K562 (cell line): Measurements from ENCODE around the gene ZNF124. TPM values are rescaled to one million over a fixed set of nuclear protein-coding genes. Genes with fewer than 3 reads are reported as not detected.
A peak's percentile ranks its signal among the peaks of the same experiment; 100 is the strongest.

Source experiments
- ARHGAP35 ChIP-seq: fragments of 450-650 bp; IDR thresholded peaks from 2 replicates; pipeline ENCODE4 v1.6.1; 2018; ENCODE audit not compliant: partially characterized antibody
- BDP1 ChIP-seq: IDR thresholded peaks from 3 replicates; pipeline ENCODE4 v1.6.1; 2011; ENCODE audit not compliant: insufficient read length, insufficient read depth
- CEBPZ ChIP-seq: fragments of 150-350 bp; IDR thresholded peaks from 2 replicates; pipeline ENCODE4 v1.6.1; 2014; ENCODE audit warnings: low read depth, mild to moderate bottlenecking, low read length, borderline replicate concordance
- ELK1 ChIP-seq: sonication (generic); formaldehyde crosslinking; IDR thresholded peaks from 2 replicates; pipeline ENCODE4 v1.8.1; 2022; ENCODE audit warnings: missing genetic modification reagents
- ILK ChIP-seq: fragments of 450-650 bp; IDR thresholded peaks from 2 replicates; pipeline ENCODE4 v1.6.1; 2016; ENCODE audit warnings: missing genetic modification characterization, low read depth, mild to moderate bottlenecking, missing compliant biosample characterization, moderate library complexity, borderline replicate concordance
- PCBP2 ChIP-seq: fragments of 200-400 bp; formaldehyde crosslinking; IDR thresholded peaks from 2 replicates; pipeline ENCODE4 v1.6.1; 2018; ENCODE audit warnings: low read length, low read depth, mild to moderate bottlenecking, moderate library complexity; ENCODE audit not compliant: poor library complexity, severe bottlenecking
- REST ChIP-seq, 2 experiments: fragments of 450-650 bp; formaldehyde crosslinking in 1 of 2; IDR thresholded peaks; 2 replicates each; pipeline versions ENCODE4 v1.4.0 to v1.6.1; 2014 to 2020; ENCODE audit warnings: mild to moderate bottlenecking in 2 of 2, borderline replicate concordance in 1 of 2, low read depth in 1 of 2
- SPI1 ChIP-seq: IDR thresholded peaks from 2 replicates; pipeline ENCODE4 v1.6.1; 2011; ENCODE audit warnings: low read depth, low read length, control low read depth, borderline replicate concordance
- TAF7 ChIP-seq: fragments of 450-650 bp; IDR thresholded peaks from 2 replicates; pipeline ENCODE4 v1.6.1; 2016; ENCODE audit warnings: missing genetic modification characterization, missing compliant biosample characterization
- TOE1 ChIP-seq, 2 experiments: fragments of 450-650 bp in 1 of 2; sonication (generic) in 1 of 2; formaldehyde crosslinking in 1 of 2; IDR thresholded peaks; 2 replicates each; pipeline versions ENCODE4 v1.7.1 to v1.8.0; 2016 to 2022; ENCODE audit warnings: borderline replicate concordance in 2 of 2, mild to moderate bottlenecking in 2 of 2, antibody characterized with exemption in 1 of 2, inconsistent platforms in 1 of 2, low read depth in 1 of 2, missing genetic modification reagents in 1 of 2, moderate library complexity in 1 of 2
- U2AF2 ChIP-seq: fragments of 200-400 bp; formaldehyde crosslinking; optimal IDR thresholded peaks from 2 replicates; pipeline ENCODE3; 2017; ENCODE audit warnings: low read depth, mild to moderate bottlenecking, low read length
- ZC3H8 ChIP-seq: fragments of 450-650 bp; IDR thresholded peaks from 2 replicates; pipeline ENCODE4 v1.6.1; 2017
- ZNF253 ChIP-seq: fragments of 250-450 bp; sonication (Bioruptor Pico); conservative IDR thresholded peaks from 2 replicates; pipeline ENCODE4 v1.6.1; 2021; ENCODE audit warnings: mild to moderate bottlenecking
- ZNF3 ChIP-seq: fragments of 250-450 bp; sonication (Bioruptor Pico); IDR thresholded peaks from 2 replicates; pipeline ENCODE4 v1.5.0; 2021; ENCODE audit warnings: mild to moderate bottlenecking, moderate library complexity
- ZNF707 ChIP-seq: fragments of 250-450 bp; sonication (Bioruptor Pico); conservative IDR thresholded peaks from 2 replicates; pipeline ENCODE4 v1.8.0; 2022; ENCODE audit warnings: inconsistent platforms, mild to moderate bottlenecking, moderate library complexity
- polyA plus RNA-seq, 8 experiments: library from polyadenylated mRNA; depleted of rRNA in 4 of 8; stranded (reverse) in 5 of 8; unstranded in 3 of 8; fragments of >200 nt; fragmentation: Nextera tagmentation in 2 of 8; fragmentation: Illumina TruSeq in 1 of 8; extraction: Ambion mirVana in 2 of 8; extraction: Trizol in 1 of 8; gene quantifications; 2 replicates each; pipeline versions ENCODE4 v1.2.1 to v1.2.3, GENCODE V29; 2011 to 2014; ENCODE audit warnings: inconsistent platforms in 1 of 8, missing spikeins in 1 of 8
- total RNA-seq, 7 experiments: library from RNA; depleted of rRNA in 6 of 7; stranded (reverse); fragments of >200 nt in 6 of 7; fragmentation: Illumina TruSeq in 2 of 7; extraction: Trizol in 2 of 7; gene quantifications; 2 replicates each; pipeline versions ENCODE4 v1.2.1 to v1.2.3, GENCODE V29; 2011 to 2021; ENCODE audit warnings: low replicate concordance in 1 of 7

ZNF124 gene
- total and polyA plus RNA-seq, 9 of the 15 experiments (the other 6 are each of a cell fraction or from before 2014, with no cell fraction given): 7.6 to 71.5 (median 20.2) TPM

- TF ChIP-seq SPI1: no peak
- no peak for TF ChIP-seq ARHGAP35
- TF ChIP-seq ZNF253 (CRISPR knock-in tag): no peak
- no peak for TF ChIP-seq ELK1 (CRISPR knock-in tag)
- TF ChIP-seq TOE1 (IDR thresholded peaks at IDR 0.05; ENCODE audit: borderline replicate concordance): no peak
- TF ChIP-seq TOE1 (CRISPR knock-in tag; IDR thresholded peaks at IDR 0.05; ENCODE audit: borderline replicate concordance, low read depth): no peak
- TF ChIP-seq TAF7 (tag): no peak
- no peak for TF ChIP-seq ZC3H8
- TF ChIP-seq PCBP2: no peak
- TF ChIP-seq ILK: no peak
- TF ChIP-seq BDP1: no peak
- no peak for TF ChIP-seq ZNF707 (CRISPR knock-in tag)
- no peak for TF ChIP-seq CEBPZ
- no peak for TF ChIP-seq U2AF2
- no peak for TF ChIP-seq ZNF3 (CRISPR knock-in tag)
- no peak for TF ChIP-seq REST (IDR thresholded peaks at IDR 0.05; ENCODE audit: borderline replicate concordance)
- 0 out of 2 replicates have a peak, but pooled peaks have one; percentile 22 for TF ChIP-seq REST (CRISPR knock-in tag; IDR thresholded peaks at IDR 0.05; ENCODE audit: low read depth)
Observed at GRCh38 chr1:247111259-247111699, 60.5 kb downstream of the ZNF124 start (continued).
